Pancreas (tissue), 10 donors: ENCODE data around the gene EHD1. TPM values are rescaled to one million over a fixed set of nuclear protein-coding genes. Genes with fewer than 3 reads are reported as not detected.

Experiments
- ATAC-seq, 4 donors: fragments of 200-7000 bp; cut with Tn5 transposase; one replicate each; pipeline versions ENCODE4 v1.8.0 to v1.9.1; 2020; ENCODE audit warnings: mild to moderate bottlenecking in 4 of 4, moderate library complexity in 4 of 4
- DNase-seq, 6 donors: peaks; one replicate each; pipeline ENCODE4 v3.0.0-alpha.2; 2020
- FAIRE-seq: peaks from 2 replicates; lab custom pipeline; 2012; peaks lifted over from hg19 to GRCh38; lab: Jason Lieb, UNC
- H3K27ac ChIP-seq, 4 donors: fragments of 200-600 bp; sonication (generic); 1 replicate in 3 of 4; 2 replicates in 1 of 4; pipeline versions ENCODE4 v1.5.0 to v1.8.0; 2020
- H3K27me3 ChIP-seq, 4 donors: fragments of 200-600 bp; one replicate each; pipeline ENCODE4 v1.8.0; 2021
- H3K36me3 ChIP-seq, 3 donors: fragments of 200-600 bp; sonication (generic) in 1 of 3; one replicate each; pipeline versions ENCODE4 v1.5.0 to v1.8.0; 2020 to 2021
- H3K4me1 ChIP-seq, 3 donors: fragments of 200-600 bp; one replicate each; pipeline ENCODE4 v1.8.0; 2021
- H3K4me3 ChIP-seq, 4 donors: fragments of 200-600 bp; sonication (generic) in 2 of 4; one replicate each; pipeline versions ENCODE4 v1.5.0 to v1.8.0; 2020 to 2021
- H3K9me3 ChIP-seq, 4 donors: fragments of 200-600 bp; one replicate each; pipeline ENCODE4 v1.8.0; 2021
- CTCF ChIP-seq, 4 donors: fragments of 200-600 bp; sonication (generic) in 3 of 4; IDR thresholded peaks; one replicate each; pipeline versions ENCODE4 v1.5.0 to v1.8.0; 2021; ENCODE audit warnings: antibody characterized with exemption in 4 of 4
- WGBS, 2 donors: extraction: QIAGEN DNeasy Blood & Tissue Kit; methylation state at CpG; one replicate each; pipeline ENCODE4 v1.1.7; 2013; 5-methylcytosine and 5-hydroxymethylcytosine counted together
- intact Hi-C, 3 donors: fragments of 100-400 bp; cut with DNase I; formaldehyde crosslinking; loops; one replicate each; pipeline versions ENCODE4 v1.11.1 to v1.14.2; 2022
- polyA plus RNA-seq, 2 donors: library from polyadenylated mRNA; stranded (reverse); fragments of 200-250 nt; gene quantifications; one replicate each; pipeline ENCODE4 v1.2.3, GENCODE V29; 2013
- total RNA-seq, 6 donors: library from RNA; stranded (reverse); fragmentation: NEBNext Ultra II Directional in 4 of 6; extraction: Animal tissue kit (Norgen Biotek cat#: 25700) in 4 of 6; gene quantifications; one replicate each; pipeline versions ENCODE4 v1.2.1 to v1.2.4, GENCODE V29; 2021 to 2023
- donor health status: healthy with polysubstance abuse.
- donor health status: DM: no; HTN: no; CAD: no; lungs with moderate emphysema.
- donor health status: DM: no; HTN: no; CAD: no.
- donor health status: control.
- donor health status: control.
- donor health status: Bipolar disorder and iron deficiency.
- donor health status: DM: yes; HTN: yes; CAD: no.
- donor health status: DM: no; HTN: no; CAD: no.
- donor health status: DM: no; HTN: no; CAD: no.
- donor health status: DM: yes; HTN: yes; CAD: no.

Gene EHD1
- total and polyA plus RNA-seq, 8 donors = 10.1 to 22.1 (median 16.8) TPM

- Histone ChIP-seq H3K27ac (peak overlapping the region; percentile 3 to 47 (median 37)), H3K4me1 (peaks cover 0 to 16% (median 12%) of the 10 kb centered on the region in 3 donors), H3K36me3 (peaks cover 0 to 30% (median 19%) of the 10 kb centered on the region in 3 donors), H3K9me3 (no peaks in the 10 kb centered on the region), H3K4me3 (peak overlapping the region; percentile 71 to 95 (median 72)), H3K27me3 (no peaks in the 10 kb centered on the region)
- DNase-seq = peak in 4 of 6 donors; percentile 44 to 77 (median 60)
- ATAC-seq = peak; percentile 0 to 16 (median 11)
- no peak for FAIRE-seq
- WGBS, 2 donors = 5% methylated on average over 23 of the region's 23 CpGs
- TF ChIP-seq CTCF (IDR thresholded peaks at IDR 0.05) = no peak
- intact Hi-C loops = no loop called here
Observed at GRCh38 chr11:64916040-64916774, 37.8 kb upstream of the EHD1 start.

GRCh38 chr11:64915376-64915887 is 37.0 kb upstream of the EHD1 start:
- TF ChIP-seq CTCF (IDR thresholded peaks at IDR 0.05) = no peak
- Histone ChIP-seq H3K9me3 (no peaks in the 10 kb centered on the region), H3K36me3 (peaks cover 0 to 37% (median 26%) of the 10 kb centered on the region in 3 donors), H3K27me3 (no peaks in the 10 kb centered on the region), H3K4me1 (peaks cover 0 to 16% (median 12%) of the 10 kb centered on the region in 3 donors), H3K4me3 (peak overlapping the region in 2 of 4 donors; percentile 71 to 95), H3K27ac (no peak overlapping the region)
- intact Hi-C loops = no loop called here
- ATAC-seq = no peak
- no peak for DNase-seq
- 78 to 80% methylated on average over 7 of the region's 7 CpGs for WGBS, 2 donors
- no peak for FAIRE-seq

DNA sequence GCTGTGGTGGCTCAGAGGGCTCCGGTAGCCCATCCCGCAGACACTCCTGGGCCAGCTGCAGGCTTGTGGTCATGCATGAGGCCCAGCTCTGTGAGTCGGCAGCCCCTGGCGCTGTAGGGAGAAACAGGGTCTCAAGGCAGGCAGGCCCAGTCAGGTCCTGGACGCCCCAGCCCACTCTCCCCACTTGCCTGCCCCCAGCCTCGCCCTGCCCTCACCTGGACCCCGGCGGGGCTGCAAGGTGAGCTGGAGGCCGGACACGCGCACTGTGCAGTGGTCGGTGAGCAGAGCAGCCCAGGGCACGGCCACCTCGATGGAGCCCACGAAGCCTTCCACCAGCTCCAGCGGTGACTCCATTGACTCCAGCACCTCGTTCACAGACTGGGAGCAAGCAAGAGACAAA is 35.7 kb upstream of the EHD1 start:
- 93 to 94% methylated on average over 15 to 17 of the region's 17 CpGs for WGBS, 2 donors
- ATAC-seq (no peak), DNase-seq (peak in 2 of 6 donors; percentile 46 to 76), FAIRE-seq (no peak)
- Histone ChIP-seq H3K4me1 (peaks cover 0 to 16% (median 12%) of the 10 kb centered on the region in 3 donors), H3K4me3 (no peak overlapping the region), H3K36me3 (peaks cover 0 to 49% (median 28%) of the 10 kb centered on the region in 3 donors), H3K9me3 (no peaks in the 10 kb centered on the region), H3K27ac (no peak overlapping the region), H3K27me3 (no peaks in the 10 kb centered on the region)
- no peak for TF ChIP-seq CTCF (IDR thresholded peaks at IDR 0.05)
- intact Hi-C loops = no loop called here

- no peak for TF ChIP-seq CTCF (IDR thresholded peaks at IDR 0.05)
- Histone ChIP-seq H3K9me3 (no peaks in the 10 kb centered on the region), H3K27me3 (no peaks in the 10 kb centered on the region), H3K4me1 (peaks cover 0 to 14% (median 9%) of the 10 kb centered on the region in 3 donors), H3K27ac (no peak overlapping the region), H3K4me3 (no peak overlapping the region), H3K36me3 (peaks cover 0 to 55% (median 28%) of the 10 kb centered on the region in 3 donors)
- 92% methylated on average over 17 to 18 of the region's 18 CpGs for WGBS, 2 donors
- DNase-seq (peak in 2 of 6 donors; percentile 33 to 74), ATAC-seq (no peak), FAIRE-seq (no peak)
- intact Hi-C loops = no loop called here
Observed at GRCh38 chr11:64913171-64913727, 34.8 kb upstream of the EHD1 start.
